SH-SY5Y (cell line): Measurements from ENCODE around the gene ZNF418.

ENCODE experiments used
- GATA2 ChIP-seq: IDR thresholded peaks from 2 replicates; pipeline ENCODE4 v1.6.1; 2011; ENCODE audit warnings: mild to moderate bottlenecking, low read depth, low read length
- GATA3 ChIP-seq: IDR thresholded peaks from 2 replicates; pipeline ENCODE4 v1.6.1; 2011; ENCODE audit warnings: low read depth, mild to moderate bottlenecking, low read length, moderate library complexity

The ZNF418 gene

GRCh38 chr19:57934820-57935665 is at the start of gene ZNF418:
ZNF418 (minus strand) TSS chr19:57935402; CDS start chr19:57933822, 1,580 bp downstream.
- TF ChIP-seq GATA3 (no peak), GATA2 (no peak)

DNA sequence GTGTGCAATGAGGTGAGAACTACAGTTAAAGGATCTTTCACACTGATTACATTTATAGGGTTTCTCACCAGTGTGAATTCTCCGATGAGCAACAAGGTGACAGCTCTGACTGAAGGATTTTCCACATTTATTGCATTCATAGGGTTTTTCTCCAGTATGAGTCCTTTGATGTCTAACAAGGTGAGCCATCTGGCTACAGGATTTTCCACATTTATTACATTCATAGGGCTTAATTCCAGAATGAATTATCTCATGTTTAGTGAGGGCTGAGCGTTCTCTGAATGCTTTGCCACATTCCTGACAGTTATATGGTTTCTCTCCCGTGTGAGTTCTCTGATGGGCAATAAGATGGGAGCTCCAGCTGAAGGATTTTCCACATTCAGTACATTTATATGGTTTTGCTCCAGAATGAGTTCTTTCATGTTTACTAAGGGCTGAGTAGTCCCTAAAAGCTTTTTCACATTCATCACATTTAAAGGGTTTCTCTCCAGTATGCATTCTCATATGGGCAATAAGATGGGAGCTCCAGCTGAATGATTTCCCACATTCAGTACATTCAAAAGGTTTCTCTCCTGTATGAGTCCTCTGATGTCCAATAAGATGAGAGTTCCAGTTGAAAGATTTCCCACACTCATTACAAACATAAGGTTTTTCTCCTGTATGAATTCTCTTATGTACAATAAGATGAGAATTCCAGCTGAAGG is 43.5 kb upstream of the ZNF418 start:
- TF ChIP-seq GATA3, result no peak
- TF ChIP-seq GATA2, result no peak

- no peak for TF ChIP-seq GATA3
Observed at GRCh38 chr19:57974434-57974833, 39.2 kb upstream of the ZNF418 start, which contains the start of gene C19orf18. C19orf18 (minus strand) TSS chr19:57974534; CDS start chr19:57974432, 102 bp downstream.

DNA sequence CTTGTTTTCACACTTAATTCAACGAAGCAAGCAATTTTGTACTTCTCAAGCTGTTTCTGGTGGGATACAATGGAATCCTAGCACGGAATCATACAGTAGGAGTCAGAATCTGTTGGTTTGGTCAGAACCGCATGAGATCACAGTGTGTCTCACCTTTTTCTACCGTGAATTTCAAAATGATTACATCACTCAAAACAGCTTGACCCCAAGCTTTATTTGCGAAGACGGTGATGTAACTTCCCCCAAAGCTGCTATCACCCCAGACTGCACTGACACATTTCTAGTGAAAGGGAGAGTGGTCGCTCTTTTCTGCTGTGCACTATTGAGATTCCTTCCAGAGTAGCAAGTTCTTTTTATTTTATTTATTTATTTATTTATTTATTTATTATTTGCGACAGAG is 29.6 kb upstream of the ZNF418 start:
- TF ChIP-seq GATA3, result no peak
- TF ChIP-seq GATA2, result no peak

- no peak for TF ChIP-seq GATA3
- no peak for TF ChIP-seq GATA2
Observed at GRCh38 chr19:57961785-57962184, 26.6 kb upstream of the ZNF418 start.

DNA sequence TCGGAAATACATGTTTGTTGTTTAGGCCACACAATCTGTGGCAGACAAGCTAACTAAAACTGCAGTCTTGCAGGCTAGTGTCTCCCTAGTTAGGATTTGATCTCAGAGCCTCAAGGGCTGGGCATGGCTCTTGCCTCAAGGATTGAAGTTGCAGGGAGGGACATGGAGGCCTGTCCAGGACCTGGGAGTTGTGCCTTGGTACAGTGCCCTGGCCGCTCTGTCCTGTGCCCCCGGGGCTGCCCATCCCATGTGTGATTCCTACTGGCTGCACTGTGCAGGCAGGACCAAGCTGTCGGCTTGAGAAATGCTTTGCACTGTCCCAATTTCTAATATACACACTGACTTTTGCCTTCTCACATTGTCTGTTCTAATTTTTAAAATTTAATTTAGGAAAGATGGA is 19.8 kb upstream of the ZNF418 start:
- no peak for TF ChIP-seq GATA3
- TF ChIP-seq GATA2, result no peak

DNA sequence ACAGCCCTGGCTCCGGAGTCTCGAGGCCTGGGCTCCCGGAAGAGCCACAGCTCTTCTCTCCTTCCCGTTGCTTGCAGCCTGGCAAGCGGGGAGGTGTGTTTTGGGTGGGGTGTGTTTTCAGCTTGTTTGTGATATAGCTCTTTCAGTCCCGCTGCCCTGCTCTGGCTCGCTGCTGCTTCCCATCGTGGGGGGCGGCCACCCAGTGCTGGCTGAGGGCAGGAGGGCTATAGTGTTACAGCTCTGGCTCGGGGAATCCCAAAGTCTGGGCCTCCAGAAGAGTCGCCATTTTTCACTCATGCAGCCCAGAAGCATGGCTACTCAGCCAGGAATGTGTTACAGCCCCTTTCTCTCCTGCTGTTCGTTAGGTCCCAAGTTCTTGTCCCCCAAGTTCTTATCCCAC is 14.5 kb upstream of the ZNF418 start:
- TF ChIP-seq GATA3, result no peak
- TF ChIP-seq GATA2, result no peak

DNA sequence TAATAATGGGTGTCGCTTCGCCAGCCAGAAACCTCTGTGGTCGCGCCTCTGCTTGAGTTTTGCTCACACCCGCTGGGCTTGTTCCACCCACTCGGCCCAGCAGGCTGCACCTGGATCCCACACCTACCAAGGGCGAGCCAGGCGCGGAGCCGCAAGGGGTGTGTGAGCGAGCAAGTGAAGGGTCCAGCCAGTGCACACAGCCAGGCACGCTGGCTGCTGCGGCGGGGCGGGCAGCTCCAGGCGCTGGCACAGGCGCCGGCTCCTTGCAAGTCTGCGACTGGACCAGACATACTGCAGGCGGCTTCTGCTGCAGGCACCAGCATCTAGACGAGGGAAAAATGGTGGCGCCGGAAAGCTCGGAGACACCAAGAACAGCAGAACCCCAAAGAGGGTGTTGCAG is 14.1 kb upstream of the ZNF418 start:
- TF ChIP-seq GATA2, result no peak
- TF ChIP-seq GATA3, result no peak

DNA sequence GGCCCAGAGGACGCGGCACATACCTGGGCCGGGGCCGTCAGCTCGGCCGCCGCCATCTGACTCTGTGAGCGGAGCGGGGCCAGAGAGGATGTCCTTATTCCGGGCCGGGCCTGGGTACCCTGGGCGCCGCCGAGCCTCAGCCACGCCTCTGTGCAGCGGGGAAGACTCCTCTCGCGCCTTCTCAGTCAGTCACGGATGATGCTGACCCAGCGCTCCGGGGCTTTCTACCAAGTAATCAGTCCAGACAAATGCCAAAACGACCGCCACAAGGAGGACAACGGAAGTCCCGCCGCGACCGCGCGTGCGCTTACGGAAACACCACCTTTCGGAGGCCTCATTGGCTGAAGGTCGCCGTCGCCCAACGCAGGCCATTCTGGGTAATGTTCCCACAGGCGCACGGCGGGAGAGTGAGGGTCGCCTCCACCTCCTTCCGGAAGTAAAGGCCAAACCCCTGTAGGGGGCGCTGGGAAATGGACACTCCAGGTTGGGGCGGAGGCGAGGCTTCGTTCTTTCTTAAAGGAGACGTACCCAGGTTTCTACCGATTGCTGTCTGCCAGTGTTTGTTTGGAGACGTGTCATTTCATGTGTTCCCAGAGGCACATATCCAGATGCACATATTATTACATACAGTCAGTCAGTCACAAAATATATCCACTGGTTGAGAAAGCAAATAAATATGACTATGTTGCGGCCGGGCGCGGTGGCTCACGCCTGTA is 12.4 kb upstream of the ZNF418 start, which contains the start of gene ZNF256:
TSS of gene ZNF256 (minus strand) at position 288 of the 716 bp plus-strand sequence. CDS start at position 56, 232 bp downstream.
- TF ChIP-seq GATA2, result no peak
- no peak for TF ChIP-seq GATA3

- TF ChIP-seq GATA3 (no peak), GATA2 (no peak)
Observed at GRCh38 chr19:57947088-57947418, 11.9 kb upstream of the ZNF418 start.

GRCh38 chr19:57946316-57946715 is 11.1 kb upstream of the ZNF418 start:
- no peak for TF ChIP-seq GATA3
- no peak for TF ChIP-seq GATA2

GRCh38 chr19:57941593-57941992 is 6.4 kb upstream of the ZNF418 start:
- TF ChIP-seq GATA3, result no peak
- no peak for TF ChIP-seq GATA2

GRCh38 chr19:57935731-57936130 is 529 bp upstream of the ZNF418 start:
- TF ChIP-seq GATA2, result no peak
- no peak for TF ChIP-seq GATA3

- no peak for TF ChIP-seq GATA2
- no peak for TF ChIP-seq GATA3
Observed at GRCh38 chr19:57927587-57927986, 7.6 kb downstream of the ZNF418 start.
